GM18505 (cell line): Measurements from ENCODE around the gene GPD1.
"Not testable (repeated sequence)": the region's sequence is repeated elsewhere in the genome, so short reads cannot be mapped to it uniquely, and the experiment has no call there.

ENCODE experiments used
- ATAC-seq: cut with Tn5 transposase; IDR thresholded peaks from one replicate; pipeline ENCODE4 v1.9.1; 2021; ENCODE audit not compliant: unreplicated experiment
- POLR2A ChIP-seq: IDR thresholded peaks from 4 replicates; pipeline ENCODE4 v1.6.1; 2011; ENCODE audit warnings: borderline replicate concordance; ENCODE audit not compliant: insufficient read depth, insufficient read length; ENCODE audit errors: extremely low read depth

GPD1 gene

DNA sequence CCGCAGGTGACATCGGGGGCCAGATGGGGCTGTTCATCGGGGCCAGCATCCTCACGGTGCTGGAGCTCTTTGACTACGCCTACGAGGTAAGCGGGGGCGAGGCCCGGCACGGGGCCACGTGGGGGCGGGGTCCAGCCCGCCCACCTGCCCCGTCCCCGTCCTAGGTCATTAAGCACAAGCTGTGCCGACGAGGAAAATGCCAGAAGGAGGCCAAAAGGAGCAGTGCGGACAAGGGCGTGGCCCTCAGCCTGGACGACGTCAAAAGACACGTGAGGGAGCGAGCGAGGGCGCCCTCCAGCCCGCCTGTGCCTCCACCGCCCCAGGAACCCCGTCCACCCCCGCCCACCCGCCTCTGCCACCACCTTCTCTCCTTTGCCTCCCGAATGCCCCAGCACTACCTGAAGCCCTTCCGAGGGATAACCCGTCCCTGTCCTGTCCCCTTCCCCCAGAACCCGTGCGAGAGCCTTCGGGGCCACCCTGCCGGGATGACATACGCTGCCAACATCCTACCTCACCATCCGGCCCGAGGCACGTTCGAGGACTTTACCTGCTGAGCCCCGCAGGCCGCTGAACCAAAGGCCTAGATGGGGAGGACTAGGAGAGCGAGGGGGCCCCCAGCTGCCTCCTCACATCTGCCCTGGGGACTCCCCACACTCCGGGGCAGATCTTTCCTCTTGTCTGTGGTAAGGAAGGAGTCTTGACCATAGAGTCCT, 22.6 kb upstream of the GPD1 start:
- ATAC-seq = no peak
- no peak for TF ChIP-seq POLR2A

DNA sequence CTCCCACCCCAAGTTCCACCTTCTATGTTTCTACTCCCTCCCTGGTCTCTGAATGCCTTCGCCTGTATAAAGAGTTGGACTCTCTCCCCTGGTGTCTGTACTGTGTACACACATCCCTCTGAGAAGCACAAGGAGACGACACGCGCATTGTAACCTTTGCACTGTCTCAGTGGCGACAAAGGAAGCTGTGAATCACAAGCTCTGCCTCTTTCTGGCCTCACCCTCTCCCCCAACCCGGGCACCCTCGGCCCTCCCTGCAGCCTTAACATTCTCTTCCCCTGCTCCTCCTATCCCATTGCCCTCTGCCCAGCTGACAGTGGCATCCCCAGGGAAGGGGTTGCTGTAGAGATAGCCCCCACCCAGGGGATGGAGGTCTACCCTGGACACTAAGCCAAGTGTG, 21.2 kb upstream of the GPD1 start:
- TF ChIP-seq POLR2A = no peak
- no peak for ATAC-seq

DNA sequence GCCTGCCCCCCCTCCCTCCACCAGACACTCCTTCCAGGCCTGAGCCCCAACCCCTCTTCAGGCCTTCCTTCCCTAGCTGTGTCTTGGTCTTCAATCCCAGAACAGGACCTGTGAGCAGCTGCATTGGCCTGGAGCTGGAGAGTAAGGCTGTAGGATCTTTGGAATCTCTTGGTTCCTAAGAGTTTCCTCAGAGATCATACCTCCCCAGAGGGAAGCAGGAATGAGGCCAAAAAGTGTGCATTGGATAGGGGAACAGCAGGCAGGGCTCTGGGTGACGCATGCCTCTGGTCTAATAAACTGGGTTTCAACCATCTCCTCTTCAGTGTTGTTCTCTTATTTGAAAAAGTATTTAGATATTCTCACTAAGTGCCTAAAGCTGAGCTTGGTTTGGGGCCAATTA, 20.5 kb upstream of the GPD1 start:
- no peak for TF ChIP-seq POLR2A
- ATAC-seq = no peak

DNA sequence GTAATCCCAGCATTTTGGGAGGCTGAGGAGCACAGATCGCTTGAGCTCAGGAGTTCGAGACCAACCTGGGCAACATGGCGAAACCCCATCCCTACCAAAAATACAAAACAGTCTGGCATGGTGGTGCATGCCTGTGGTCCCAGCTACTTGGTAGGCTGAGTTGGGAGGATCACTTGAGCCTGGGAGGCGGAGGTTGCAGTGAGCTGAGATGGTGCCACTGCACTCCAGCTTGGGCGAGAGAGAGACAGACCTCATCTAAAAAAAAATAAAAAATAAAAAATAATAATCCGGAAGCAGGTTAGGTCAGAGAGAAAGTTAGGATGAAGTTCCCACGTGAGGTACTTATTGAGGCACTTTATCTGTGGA, 19.4 kb upstream of the GPD1 start:
- not testable (repeated sequence) for ATAC-seq

DNA sequence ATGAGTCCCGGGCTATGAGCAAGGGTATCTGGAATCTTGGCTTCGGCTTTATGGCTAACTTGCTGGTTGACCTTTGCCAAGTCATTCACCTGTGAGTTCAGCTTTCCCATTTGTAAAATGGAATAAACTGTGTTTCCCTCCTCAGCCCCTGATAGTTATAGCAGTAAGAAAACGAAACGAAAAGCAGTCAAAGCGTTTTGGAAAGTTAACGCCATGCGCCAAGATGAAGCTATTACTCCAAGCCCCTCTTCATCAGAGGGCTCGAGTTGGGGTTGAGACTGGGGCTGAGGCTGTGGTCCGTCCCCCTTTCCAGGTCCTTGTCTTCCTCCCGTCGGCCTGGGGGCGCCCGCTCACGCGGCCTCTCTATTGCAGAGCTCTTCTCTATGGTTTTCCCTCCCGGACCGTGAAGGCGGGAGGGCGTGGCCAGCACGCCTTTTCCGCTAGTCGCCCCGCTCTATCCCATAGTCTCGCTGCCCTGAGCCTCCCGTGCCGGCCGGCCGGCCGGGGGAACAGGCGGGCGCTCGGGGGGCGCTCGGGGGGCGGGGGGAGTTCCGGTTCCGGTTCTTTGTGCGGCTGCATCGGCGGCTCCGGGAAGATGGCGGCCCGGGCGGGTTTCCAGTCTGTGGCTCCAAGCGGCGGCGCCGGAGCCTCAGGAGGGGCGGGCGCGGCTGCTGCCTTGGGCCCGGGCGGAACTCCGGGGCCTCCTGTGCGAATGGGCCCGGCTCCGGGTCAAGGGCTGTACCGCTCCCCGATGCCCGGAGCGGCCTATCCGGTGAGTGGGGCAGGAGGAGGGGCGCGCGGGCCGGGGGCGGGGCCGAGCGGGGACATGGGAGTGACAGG, 18.8 kb upstream of the GPD1 start, which contains the start of gene SMARCD1:
TSS of gene SMARCD1 (plus strand) at position 568 of the 840 bp plus-strand sequence. CDS start at position 596, 28 bp downstream.
- peak; percentile 83 for ATAC-seq
- peak; percentile 60 for TF ChIP-seq POLR2A

DNA sequence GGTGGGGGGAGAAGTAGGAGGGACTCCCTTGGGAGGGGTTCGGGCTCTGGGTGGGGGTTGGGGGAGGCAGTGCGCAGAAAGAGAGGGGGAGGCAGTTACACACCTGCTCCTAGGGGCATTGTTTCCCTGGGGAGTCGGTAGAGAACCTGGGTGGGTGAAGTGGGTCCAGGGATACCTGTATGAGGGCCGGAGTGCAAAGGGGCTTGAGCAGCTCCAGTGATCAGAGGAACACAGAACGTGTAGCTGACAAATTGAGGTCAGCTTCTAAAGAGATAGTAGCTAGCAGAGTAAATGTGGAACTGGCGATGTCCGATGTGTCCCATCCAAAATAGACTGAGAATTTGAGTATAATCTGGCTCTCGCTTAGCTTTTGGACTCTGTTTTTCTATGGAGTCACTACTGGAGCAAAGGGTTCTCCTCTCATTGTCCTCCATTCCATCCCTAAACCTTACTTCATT, 18.2 kb upstream of the GPD1 start:
- no peak for ATAC-seq
- TF ChIP-seq POLR2A = no peak

DNA sequence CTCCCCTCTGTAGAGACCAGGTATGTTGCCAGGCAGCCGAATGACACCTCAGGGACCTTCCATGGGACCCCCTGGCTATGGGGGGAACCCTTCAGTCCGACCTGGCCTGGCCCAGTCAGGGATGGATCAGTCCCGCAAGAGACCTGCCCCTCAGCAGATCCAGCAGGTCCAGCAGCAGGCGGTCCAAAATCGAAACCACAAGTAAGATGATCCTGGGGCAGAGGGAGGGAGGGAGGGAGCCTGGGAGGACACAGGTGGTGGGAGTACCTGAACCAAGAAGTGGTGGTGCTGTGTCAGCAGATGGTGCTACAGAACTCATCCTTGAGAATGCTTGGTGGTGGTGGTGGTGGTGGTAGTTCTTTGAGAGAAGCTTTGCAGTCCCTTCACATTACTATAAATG, 17.7 kb upstream of the GPD1 start:
- no peak for TF ChIP-seq POLR2A
- ATAC-seq = no peak

- no peak for ATAC-seq
- TF ChIP-seq POLR2A = no peak
Measured at GRCh38 chr12:50087151-50087550, 16.7 kb upstream of the GPD1 start.

DNA sequence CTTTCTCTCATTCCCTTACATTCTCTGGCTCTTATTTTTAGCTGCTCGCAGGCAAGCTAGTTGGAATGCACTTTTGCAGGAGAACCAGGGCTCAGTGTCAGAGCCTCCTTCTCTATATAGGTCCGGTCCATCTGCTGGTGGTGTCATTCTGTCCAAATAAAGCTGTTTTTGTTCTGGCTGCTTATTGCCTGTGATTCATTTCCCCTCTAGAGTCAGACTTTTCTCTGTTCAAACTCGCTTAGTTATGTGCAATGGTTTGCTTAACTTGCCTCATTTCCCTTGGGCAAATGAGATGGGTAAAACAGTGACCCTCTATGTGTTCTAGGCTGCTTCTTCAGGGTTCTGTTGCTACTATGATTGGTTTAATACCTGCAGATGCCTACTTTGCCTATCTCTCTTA, 15.8 kb upstream of the GPD1 start:
- TF ChIP-seq POLR2A = no peak
- no peak for ATAC-seq

- TF ChIP-seq POLR2A = no peak
Measured at GRCh38 chr12:50088577-50089335, 15.1 kb upstream of the GPD1 start.

GRCh38 chr12:50089730-50090129, 14.1 kb upstream of the GPD1 start:
- ATAC-seq = no peak
- no peak for TF ChIP-seq POLR2A

More at GRCh38 chr12:50088577-50089335, 15.1 kb upstream of the GPD1 start:
- no peak for ATAC-seq

GRCh38 chr12:50090391-50090790, 13.4 kb upstream of the GPD1 start:
- no peak for TF ChIP-seq POLR2A
- ATAC-seq = no peak

GRCh38 chr12:50097952-50098351, 5.9 kb upstream of the GPD1 start:
- no peak for TF ChIP-seq POLR2A
- ATAC-seq = no peak

- ATAC-seq = no peak
Measured at GRCh38 chr12:50099302-50100008, 4.4 kb upstream of the GPD1 start.

More at GRCh38 chr12:50099302-50100008, 4.4 kb upstream of the GPD1 start:
- no peak for TF ChIP-seq POLR2A
